ENCODE measurements around the gene NKX1-1. TPM values are rescaled to one million over a fixed set of nuclear protein-coding genes. Genes with fewer than 3 reads are reported as not detected.
A peak's percentile ranks its signal among the peaks of the same experiment; 100 is the strongest.

Gene NKX1-1
- total RNA-seq, 1 experiment from 2014 or later = not detected

DNA sequence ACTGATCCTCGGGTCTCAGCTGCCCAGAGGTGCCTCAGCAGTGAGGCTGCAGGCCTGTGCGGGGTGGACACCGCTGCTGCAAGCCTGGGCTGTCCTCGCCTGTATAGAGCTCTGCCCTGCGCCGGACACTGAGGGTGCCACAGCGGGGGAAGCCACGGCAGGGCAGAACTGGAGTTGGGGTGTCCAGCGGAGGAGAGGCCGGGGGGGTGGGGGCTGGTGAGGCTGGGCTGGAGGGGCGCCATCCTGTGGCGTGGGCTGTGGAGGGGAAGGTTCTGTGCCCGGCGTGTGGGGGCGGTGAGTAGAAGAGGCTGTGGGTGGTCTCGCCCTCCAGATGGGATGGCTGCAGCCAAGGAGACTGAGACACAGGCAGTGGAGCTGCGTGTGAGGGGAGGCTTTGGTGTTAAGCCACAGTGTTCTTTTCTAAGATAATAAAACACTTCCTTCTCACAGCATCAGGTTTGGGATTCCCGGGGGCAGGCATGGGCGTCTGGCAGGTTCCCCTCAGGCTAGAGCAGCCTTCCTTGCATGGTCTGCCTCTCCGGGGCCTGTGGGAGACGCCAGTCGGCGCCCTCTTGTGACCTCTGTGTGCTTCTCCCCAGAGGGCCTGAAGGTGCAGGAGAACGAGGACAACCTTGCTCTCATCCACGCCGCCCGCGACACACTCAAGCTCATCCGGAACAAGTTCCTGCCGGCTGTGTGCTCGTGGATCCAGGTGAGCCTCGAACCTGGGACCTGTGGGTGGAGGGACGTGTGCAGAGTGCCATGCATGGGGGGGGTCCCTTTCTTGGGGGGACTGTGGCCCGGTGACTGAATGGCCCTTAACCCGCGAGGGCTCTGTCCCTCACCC is 51.9 kb downstream of the NKX1-1 start:
- Mint-ChIP-seq H3K9me3 (no peaks in the 10 kb centered on the region), H3K4me3 (no peak overlapping the region), H3K36me3 (peaks cover 10% of the 10 kb centered on the region; the same call in 1 of the 2 replicates), H3K27me3 (ENCODE audit: low read depth) (no peaks in the 10 kb centered on the region), H3K27ac (no peak overlapping the region), H3K4me1 (no peaks in the 10 kb centered on the region)
- TF ChIP-seq, protein P1, sequence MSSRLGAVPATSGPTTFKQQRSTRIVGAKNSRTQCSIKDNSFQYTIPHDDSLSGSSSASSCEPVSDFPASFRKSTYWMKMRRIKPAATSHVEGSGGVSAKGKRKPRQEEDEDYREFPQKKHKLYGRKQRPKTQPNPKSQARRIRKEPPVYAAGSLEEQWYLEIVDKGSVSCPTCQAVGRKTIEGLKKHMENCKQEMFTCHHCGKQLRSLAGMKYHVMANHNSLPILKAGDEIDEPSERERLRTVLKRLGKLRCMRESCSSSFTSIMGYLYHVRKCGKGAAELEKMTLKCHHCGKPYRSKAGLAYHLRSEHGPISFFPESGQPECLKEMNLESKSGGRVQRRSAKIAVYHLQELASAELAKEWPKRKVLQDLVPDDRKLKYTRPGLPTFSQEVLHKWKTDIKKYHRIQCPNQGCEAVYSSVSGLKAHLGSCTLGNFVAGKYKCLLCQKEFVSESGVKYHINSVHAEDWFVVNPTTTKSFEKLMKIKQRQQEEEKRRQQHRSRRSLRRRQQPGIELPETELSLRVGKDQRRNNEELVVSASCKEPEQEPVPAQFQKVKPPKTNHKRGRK (CRISPR knock-in tag; IDR thresholded peaks at IDR 0.05; ENCODE audit: borderline replicate concordance) = no peak
- TF ChIP-seq, protein P2, sequence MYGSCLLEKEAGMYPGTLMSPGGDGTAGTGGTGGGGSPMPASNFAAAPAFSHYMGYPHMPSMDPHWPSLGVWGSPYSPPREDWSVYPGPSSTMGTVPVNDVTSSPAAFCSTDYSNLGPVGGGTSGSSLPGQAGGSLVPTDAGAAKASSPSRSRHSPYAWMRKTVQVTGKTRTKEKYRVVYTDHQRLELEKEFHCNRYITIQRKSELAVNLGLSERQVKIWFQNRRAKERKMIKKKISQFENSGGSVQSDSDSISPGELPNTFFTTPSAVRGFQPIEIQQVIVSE (CRISPR knock-in tag; IDR thresholded peaks at IDR 0.05; ENCODE audit: borderline replicate concordance) = no peak
- TF ChIP-seq NFE2L1 (CRISPR knock-in tag; IDR thresholded peaks at IDR 0.05) = no peak
- no peak for TF ChIP-seq SP1 (CRISPR knock-in tag; conservative IDR thresholded peaks at IDR 0.05)
- TF ChIP-seq, protein P3, sequence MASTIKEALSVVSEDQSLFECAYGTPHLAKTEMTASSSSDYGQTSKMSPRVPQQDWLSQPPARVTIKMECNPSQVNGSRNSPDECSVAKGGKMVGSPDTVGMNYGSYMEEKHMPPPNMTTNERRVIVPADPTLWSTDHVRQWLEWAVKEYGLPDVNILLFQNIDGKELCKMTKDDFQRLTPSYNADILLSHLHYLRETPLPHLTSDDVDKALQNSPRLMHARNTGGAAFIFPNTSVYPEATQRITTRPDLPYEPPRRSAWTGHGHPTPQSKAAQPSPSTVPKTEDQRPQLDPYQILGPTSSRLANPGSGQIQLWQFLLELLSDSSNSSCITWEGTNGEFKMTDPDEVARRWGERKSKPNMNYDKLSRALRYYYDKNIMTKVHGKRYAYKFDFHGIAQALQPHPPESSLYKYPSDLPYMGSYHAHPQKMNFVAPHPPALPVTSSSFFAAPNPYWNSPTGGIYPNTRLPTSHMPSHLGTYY (CRISPR knock-in tag; IDR thresholded peaks at IDR 0.05) = no peak
- TF ChIP-seq, protein P4, sequence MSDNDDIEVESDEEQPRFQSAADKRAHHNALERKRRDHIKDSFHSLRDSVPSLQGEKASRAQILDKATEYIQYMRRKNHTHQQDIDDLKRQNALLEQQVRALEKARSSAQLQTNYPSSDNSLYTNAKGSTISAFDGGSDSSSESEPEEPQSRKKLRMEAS (CRISPR knock-in tag; IDR thresholded peaks at IDR 0.05) = no peak
- TF ChIP-seq CREM (CRISPR knock-in tag; IDR thresholded peaks at IDR 0.05) = no peak
- no peak for TF ChIP-seq MXD4 (CRISPR knock-in tag; IDR thresholded peaks at IDR 0.05; ENCODE audit: borderline replicate concordance)
- no peak for TF ChIP-seq EMX1 (CRISPR knock-in tag; IDR thresholded peaks at IDR 0.05)
- no peak for TF ChIP-seq ZNF263 (CRISPR knock-in tag; IDR thresholded peaks at IDR 0.05; ENCODE audit: low read depth)
- TF ChIP-seq ZNF232 (CRISPR knock-in tag; IDR thresholded peaks at IDR 0.05) = no peak
- TF ChIP-seq, protein P5, sequence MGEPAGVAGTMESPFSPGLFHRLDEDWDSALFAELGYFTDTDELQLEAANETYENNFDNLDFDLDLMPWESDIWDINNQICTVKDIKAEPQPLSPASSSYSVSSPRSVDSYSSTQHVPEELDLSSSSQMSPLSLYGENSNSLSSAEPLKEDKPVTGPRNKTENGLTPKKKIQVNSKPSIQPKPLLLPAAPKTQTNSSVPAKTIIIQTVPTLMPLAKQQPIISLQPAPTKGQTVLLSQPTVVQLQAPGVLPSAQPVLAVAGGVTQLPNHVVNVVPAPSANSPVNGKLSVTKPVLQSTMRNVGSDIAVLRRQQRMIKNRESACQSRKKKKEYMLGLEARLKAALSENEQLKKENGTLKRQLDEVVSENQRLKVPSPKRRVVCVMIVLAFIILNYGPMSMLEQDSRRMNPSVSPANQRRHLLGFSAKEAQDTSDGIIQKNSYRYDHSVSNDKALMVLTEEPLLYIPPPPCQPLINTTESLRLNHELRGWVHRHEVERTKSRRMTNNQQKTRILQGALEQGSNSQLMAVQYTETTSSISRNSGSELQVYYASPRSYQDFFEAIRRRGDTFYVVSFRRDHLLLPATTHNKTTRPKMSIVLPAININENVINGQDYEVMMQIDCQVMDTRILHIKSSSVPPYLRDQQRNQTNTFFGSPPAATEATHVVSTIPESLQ (CRISPR knock-in tag; IDR thresholded peaks at IDR 0.05) = no peak
- no peak for TF ChIP-seq TCF7 (CRISPR knock-in tag; IDR thresholded peaks at IDR 0.05; ENCODE audit: low read depth)
- TF ChIP-seq, protein P6, sequence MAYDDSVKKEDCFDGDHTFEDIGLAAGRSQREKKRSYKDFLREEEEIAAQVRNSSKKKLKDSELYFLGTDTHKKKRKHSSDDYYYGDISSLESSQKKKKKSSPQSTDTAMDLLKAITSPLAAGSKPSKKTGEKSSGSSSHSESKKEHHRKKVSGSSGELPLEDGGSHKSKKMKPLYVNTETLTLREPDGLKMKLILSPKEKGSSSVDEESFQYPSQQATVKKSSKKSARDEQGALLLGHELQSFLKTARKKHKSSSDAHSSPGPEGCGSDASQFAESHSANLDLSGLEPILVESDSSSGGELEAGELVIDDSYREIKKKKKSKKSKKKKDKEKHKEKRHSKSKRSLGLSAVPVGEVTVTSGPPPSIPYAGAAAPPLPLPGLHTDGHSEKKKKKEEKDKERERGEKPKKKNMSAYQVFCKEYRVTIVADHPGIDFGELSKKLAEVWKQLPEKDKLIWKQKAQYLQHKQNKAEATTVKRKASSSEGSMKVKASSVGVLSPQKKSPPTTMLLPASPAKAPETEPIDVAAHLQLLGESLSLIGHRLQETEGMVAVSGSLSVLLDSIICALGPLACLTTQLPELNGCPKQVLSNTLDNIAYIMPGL (CRISPR knock-in tag; IDR thresholded peaks at IDR 0.05) = no peak
- TF ChIP-seq FOXK1 (CRISPR knock-in tag; IDR thresholded peaks at IDR 0.05) = no peak
- TF ChIP-seq, protein P7, sequence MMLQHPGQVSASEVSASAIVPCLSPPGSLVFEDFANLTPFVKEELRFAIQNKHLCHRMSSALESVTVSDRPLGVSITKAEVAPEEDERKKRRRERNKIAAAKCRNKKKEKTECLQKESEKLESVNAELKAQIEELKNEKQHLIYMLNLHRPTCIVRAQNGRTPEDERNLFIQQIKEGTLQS (CRISPR knock-in tag; conservative IDR thresholded peaks at IDR 0.05) = no peak
- no peak for TF ChIP-seq ZNF416 (CRISPR knock-in tag; IDR thresholded peaks at IDR 0.05)
- no peak for TF ChIP-seq KAT7 (CRISPR knock-in tag; IDR thresholded peaks at IDR 0.05; ENCODE audit: borderline replicate concordance)
- no peak for TF ChIP-seq ELF4 (CRISPR knock-in tag; IDR thresholded peaks at IDR 0.05; ENCODE audit: low read depth)
- POLR2A ChIA-PET = no interaction called here
- DNase-seq (ENCODE audit: low spot score) = peak; percentile 37
- ATAC-seq = peak; percentile 31
- CTCF ChIA-PET = interaction anchor here (0.5 to 3.7 kb wide), 6 partner anchors 11 to 367 kb away, joined by 3 to 38 read pairs (median 4); partner anchors contain the start of gene TMEM129
